ENCODE results near the gene C5orf15. TPM values are rescaled to one million over a fixed set of nuclear protein-coding genes. Genes with fewer than 3 reads are reported as not detected.

Gene C5orf15
- total RNA-seq: 10 to 100 TPM; 29.3 to 34.4 (median 32.0) TPM

DNA sequence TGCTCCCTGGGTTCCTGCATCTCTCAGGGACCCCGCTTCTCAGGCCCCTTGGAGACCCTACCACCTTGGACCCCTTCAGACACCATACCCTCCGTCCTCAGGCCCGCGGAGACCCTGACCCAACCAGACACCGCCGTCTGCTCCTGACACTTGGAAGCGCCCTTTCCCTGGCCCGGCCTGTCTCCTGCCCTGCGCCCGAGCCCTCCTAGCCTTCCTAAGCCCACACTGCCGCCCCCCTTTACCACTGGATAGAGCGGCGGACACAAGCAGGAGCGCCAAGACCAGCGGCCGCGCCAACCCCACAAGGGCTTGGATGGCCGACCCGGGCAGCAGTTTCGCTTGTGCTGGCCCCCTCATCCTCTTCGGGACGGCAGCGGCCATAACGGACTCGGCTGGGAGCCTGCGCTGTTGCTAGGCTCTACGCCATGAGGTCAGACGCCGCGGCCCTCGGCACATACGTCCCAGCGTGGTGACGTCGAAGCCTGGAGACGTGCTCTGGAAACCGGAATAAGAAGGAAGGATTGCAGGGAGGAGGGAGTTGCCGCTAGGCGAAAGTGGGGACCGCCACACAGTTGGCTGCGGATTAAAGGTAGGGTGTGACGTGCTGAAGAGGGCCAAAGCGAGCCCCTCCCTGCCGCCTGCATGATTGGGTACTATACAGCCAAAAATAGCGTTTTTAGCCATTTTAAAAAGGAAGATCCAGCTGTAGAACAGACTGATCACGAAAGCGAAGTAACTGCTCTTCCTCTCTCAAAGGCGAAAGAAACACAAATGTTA lies at the start of gene C5orf15:
TSS of gene C5orf15 (minus strand) at position 422 of the 777 bp plus-strand sequence. CDS start at position 381, 41 bp downstream.
- Histone ChIP-seq H3K27me3 (no peaks in the 10 kb centered on the region), H3K27ac (peak within 1 kb of the TSS; percentile 90), H3K4me3 (peak within 1 kb of the TSS; percentile 88), H3K9me3 (no peaks in the 10 kb centered on the region), H3K36me3 (peaks cover 11% of the 10 kb centered on the region), H3K4me1 (peaks cover 25% of the 10 kb centered on the region)
- WGBS: under 1% methylated on average over 45 of the region's 48 CpGs
- TF ChIP-seq POLR2A (IDR thresholded peaks at IDR 0.05) (peak in 1 of 2 donors; percentile 85), POLR2AphosphoS5 (IDR thresholded peaks at IDR 0.05) (peak in 2 of 3 donors; percentile 81 to 84), EP300 (IDR thresholded peaks at IDR 0.05) (no peak)
- TF ChIP-seq, protein P1, sequence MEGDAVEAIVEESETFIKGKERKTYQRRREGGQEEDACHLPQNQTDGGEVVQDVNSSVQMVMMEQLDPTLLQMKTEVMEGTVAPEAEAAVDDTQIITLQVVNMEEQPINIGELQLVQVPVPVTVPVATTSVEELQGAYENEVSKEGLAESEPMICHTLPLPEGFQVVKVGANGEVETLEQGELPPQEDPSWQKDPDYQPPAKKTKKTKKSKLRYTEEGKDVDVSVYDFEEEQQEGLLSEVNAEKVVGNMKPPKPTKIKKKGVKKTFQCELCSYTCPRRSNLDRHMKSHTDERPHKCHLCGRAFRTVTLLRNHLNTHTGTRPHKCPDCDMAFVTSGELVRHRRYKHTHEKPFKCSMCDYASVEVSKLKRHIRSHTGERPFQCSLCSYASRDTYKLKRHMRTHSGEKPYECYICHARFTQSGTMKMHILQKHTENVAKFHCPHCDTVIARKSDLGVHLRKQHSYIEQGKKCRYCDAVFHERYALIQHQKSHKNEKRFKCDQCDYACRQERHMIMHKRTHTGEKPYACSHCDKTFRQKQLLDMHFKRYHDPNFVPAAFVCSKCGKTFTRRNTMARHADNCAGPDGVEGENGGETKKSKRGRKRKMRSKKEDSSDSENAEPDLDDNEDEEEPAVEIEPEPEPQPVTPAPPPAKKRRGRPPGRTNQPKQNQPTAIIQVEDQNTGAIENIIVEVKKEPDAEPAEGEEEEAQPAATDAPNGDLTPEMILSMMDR (IDR thresholded peaks at IDR 0.05): peak in 1 of 2 donors; percentile 14
- peak; percentile 96 to 97 for DNase-seq (ENCODE audit: low spot score in 2 of 2)

DNA sequence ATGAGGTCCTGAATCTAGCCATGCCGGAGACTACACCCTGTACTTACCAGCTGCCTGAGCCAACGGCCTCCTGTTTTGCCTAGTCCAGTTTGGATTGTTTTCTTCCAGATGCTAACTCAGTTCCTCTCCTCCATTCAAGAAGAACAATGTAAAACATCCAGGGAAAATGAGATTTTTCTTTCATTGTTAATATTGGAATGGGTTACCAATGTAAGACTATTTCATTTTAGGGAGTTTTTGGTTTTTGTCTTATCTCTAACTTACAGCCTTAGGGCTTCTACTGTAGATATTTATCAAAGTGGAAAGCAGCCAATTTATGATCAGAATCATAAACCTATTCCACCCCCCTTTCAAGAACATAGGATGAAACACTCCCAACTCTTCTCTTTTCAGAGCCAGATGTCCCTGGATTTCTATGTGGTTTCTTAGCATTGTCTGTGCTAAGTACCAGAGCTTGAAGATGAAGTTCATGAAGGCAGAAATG lies 39.9 kb upstream of the C5orf15 start:
- peaks cover 19% of the 10 kb centered on the region for H3K4me1 ChIP-seq
- H3K9me3 ChIP-seq: no peaks in the 10 kb centered on the region
- 37% methylated on average over 2 of the region's 2 CpGs for WGBS

DNA sequence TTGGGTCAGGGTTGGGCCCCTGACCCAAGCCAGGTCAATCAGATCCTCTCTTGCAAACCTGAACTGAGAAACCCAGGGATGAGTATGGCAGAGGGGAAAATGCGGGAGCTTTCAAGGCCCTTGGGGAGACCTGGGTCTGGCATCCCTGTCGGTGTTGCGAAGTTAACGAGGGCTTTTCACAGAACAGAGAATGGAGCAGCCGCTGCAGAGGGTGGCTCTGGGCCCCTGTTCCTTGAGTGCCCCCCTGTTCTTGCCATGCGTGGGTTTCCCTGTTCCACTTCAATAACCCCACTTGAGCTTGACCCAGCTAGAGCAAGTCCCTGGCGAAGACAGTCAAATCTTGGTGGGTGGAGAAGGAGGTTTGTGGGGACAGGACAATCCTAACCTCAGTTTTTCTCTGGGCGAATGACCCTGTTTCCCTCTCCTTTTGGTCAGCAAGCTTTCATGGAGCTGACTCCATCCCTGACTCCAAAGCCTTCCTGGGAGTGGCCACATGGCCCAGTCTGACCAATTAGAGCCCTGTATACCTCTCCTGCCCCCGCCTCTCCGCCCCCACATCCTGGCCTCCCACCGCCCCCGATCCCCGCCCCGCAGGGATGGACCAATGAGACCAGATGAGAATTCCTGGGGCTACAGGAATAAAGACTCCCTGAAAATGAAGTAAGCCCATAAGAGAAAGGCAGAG lies 39.3 kb upstream of the C5orf15 start:
- no peak for DNase-seq (ENCODE audit: low spot score in 2 of 2)
- H3K27me3 ChIP-seq: no peaks in the 10 kb centered on the region
- 71% methylated on average over 14 of the region's 14 CpGs for WGBS
- no peaks in the 10 kb centered on the region for H3K9me3 ChIP-seq
- TF ChIP-seq, protein P1 (IDR thresholded peaks at IDR 0.05): no peak
- TF ChIP-seq EP300 (IDR thresholded peaks at IDR 0.05) (no peak), POLR2AphosphoS5 (IDR thresholded peaks at IDR 0.05) (no peak), POLR2A (IDR thresholded peaks at IDR 0.05) (no peak)
- peaks cover 25% of the 10 kb centered on the region for H3K4me1 ChIP-seq
- H3K4me3 ChIP-seq: no peak overlapping the region
- H3K36me3 ChIP-seq: no peaks in the 10 kb centered on the region
- H3K27ac ChIP-seq: no peak overlapping the region

More for the DNA sequence above, 39.9 kb upstream of the C5orf15 start:
- H3K36me3 ChIP-seq: no peaks in the 10 kb centered on the region
- H3K27ac ChIP-seq: no peak overlapping the region
- no peaks in the 10 kb centered on the region for H3K27me3 ChIP-seq
- TF ChIP-seq, protein P1 (IDR thresholded peaks at IDR 0.05): no peak
- DNase-seq (ENCODE audit: low spot score in 2 of 2): no peak
- H3K4me3 ChIP-seq: no peak overlapping the region

DNA sequence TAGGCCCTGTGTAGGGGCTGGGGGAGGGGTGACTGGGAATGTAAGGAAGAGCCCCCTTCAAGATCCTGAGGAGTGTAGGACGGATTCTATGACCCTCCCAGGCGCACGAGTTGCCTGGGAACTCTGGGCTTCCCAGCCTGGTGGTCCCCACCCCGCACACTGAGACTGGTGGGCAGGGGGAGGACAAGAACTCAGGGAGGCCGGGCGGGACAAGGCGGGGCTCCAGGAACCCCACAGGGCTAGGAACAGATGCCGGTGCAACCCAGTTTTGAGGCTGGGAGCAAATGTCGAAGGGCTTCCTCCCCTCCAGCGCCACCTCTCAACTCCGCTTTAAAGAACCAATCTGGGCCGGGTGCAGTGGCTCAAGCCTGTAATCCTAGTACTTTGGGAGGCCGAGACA lies 37.7 kb upstream of the C5orf15 start:
- WGBS: 93% methylated on average over 11 of the region's 13 CpGs
- H3K36me3 ChIP-seq: peaks cover 3% of the 10 kb centered on the region
- no peak overlapping the region for H3K4me3 ChIP-seq
- H3K27me3 ChIP-seq: no peaks in the 10 kb centered on the region
- peaks cover 41% of the 10 kb centered on the region for H3K4me1 ChIP-seq
- no peak for DNase-seq (ENCODE audit: low spot score in 2 of 2)
- no peaks in the 10 kb centered on the region for H3K9me3 ChIP-seq
- TF ChIP-seq, protein P1 (IDR thresholded peaks at IDR 0.05): no peak
- TF ChIP-seq POLR2A (IDR thresholded peaks at IDR 0.05) (no peak), EP300 (IDR thresholded peaks at IDR 0.05) (no peak), POLR2AphosphoS5 (IDR thresholded peaks at IDR 0.05) (no peak)
- H3K27ac ChIP-seq: peak overlapping the region; percentile 99
